Measurements from ENCODE around the gene RAB37. TPM values are rescaled to one million over a fixed set of nuclear protein-coding genes. Genes with fewer than 3 reads are reported as not detected.

RAB37 gene
- total RNA-seq, 1 experiment from 2014 or later = 1.5 TPM

GRCh38 chr17:74748529-74749278 lies 11.6 kb downstream of the RAB37 start, which contains the start of gene NHERF1:
TSS of gene NHERF1 (plus strand) at chr17:74748628. CDS start at chr17:74748847, 219 bp downstream.
- Histone ChIP-seq H3K4me1 (ENCODE audit: control insufficient read depth, insufficient read depth, low read length) (peaks cover 38% of the 10 kb centered on the region), H3K27me3 (ENCODE audit: control insufficient read depth, insufficient read depth, low read length) (no peaks in the 10 kb centered on the region), H3K4me3 (ENCODE audit: low read depth in 2 of 2, low read length in 2 of 2) (peak within 1 kb of the TSS; percentile 76 to 95), H3K27ac (ENCODE audit: low read length) (peak within 1 kb of the TSS; percentile 87), H3K9me3 (ENCODE audit: control insufficient read depth, insufficient read depth, low read depth, low read length) (no peaks in the 10 kb centered on the region), H3K36me3 (ENCODE audit: control insufficient read depth, insufficient read depth, low read length) (peaks cover 2% of the 10 kb centered on the region; the same call in 1 of the 2 replicates)
- TF ChIP-seq REST (IDR thresholded peaks at IDR 0.05; ENCODE audit: insufficient read depth in 1 of 2, low read depth in 2 of 2, low read length in 1 of 2) = 0 out of 4 replicates have a peak, but pooled peaks of 1 of the 2 experiments have one; percentile 55
- TF ChIP-seq POLR2AphosphoS5 (IDR thresholded peaks at IDR 0.05; ENCODE audit: low read depth, low read length) = peak; percentile 98
- TF ChIP-seq CTCF (IDR thresholded peaks at IDR 0.05) = no peak
- TF ChIP-seq SIN3A (IDR thresholded peaks at IDR 0.05; ENCODE audit: borderline replicate concordance, insufficient read depth, low read depth, low read length) = 0 out of 2 replicates have a peak, but pooled peaks have one; percentile 90
- no peak for DNase-seq (ENCODE audit: low read depth, low spot score)
- in situ Hi-C loops (cut with HindIII; ENCODE audit: low pct_unique_long_range_greater_than_20kb, low sequenced_read_pairs) (no loop called here), intact Hi-C loops (cut with micrococcal nuclease; ENCODE audit: unreplicated experiment) (no loop called here)
- peak; percentile 95 for ATAC-seq
- BruUV-seq (replicated peaks) = TSS peak; percentile 87
- ChIA-PET CTCF (interaction anchor here (1.8 to 2.3 kb wide), 3 partner anchors 21 to 91 kb away, joined by 6 to 12 read pairs (median 8); no protein-coding TSS in a partner anchor), POLR2A (no interaction called here)

- intact Hi-C loops (cut with micrococcal nuclease; ENCODE audit: unreplicated experiment) (no loop called here), in situ Hi-C loops (cut with HindIII; ENCODE audit: low pct_unique_long_range_greater_than_20kb, low sequenced_read_pairs) (no loop called here)
- peak; percentile 19 for ATAC-seq
- Histone ChIP-seq H3K36me3 (ENCODE audit: control insufficient read depth, insufficient read depth, low read length) (peaks cover 2% of the 10 kb centered on the region; the same call in 1 of the 2 replicates), H3K27ac (ENCODE audit: low read length) (peak overlapping the region; percentile 87), H3K9me3 (ENCODE audit: control insufficient read depth, insufficient read depth, low read depth, low read length) (no peaks in the 10 kb centered on the region), H3K4me3 (ENCODE audit: low read depth in 2 of 2, low read length in 2 of 2) (peak overlapping the region; percentile 76 to 95), H3K4me1 (ENCODE audit: control insufficient read depth, insufficient read depth, low read length) (peaks cover 38% of the 10 kb centered on the region), H3K27me3 (ENCODE audit: control insufficient read depth, insufficient read depth, low read length) (no peaks in the 10 kb centered on the region)
- TF ChIP-seq POLR2AphosphoS5 (IDR thresholded peaks at IDR 0.05; ENCODE audit: low read depth, low read length) = no peak
- no peak for TF ChIP-seq REST (IDR thresholded peaks at IDR 0.05; ENCODE audit: insufficient read depth in 1 of 2, low read depth in 2 of 2, low read length in 1 of 2)
- no peak for TF ChIP-seq TCF7L2 (IDR thresholded peaks at IDR 0.05; ENCODE audit: low read depth, low read length)
- TF ChIP-seq SIN3A (IDR thresholded peaks at IDR 0.05; ENCODE audit: borderline replicate concordance, insufficient read depth, low read depth, low read length) = no peak
- TF ChIP-seq CTCF (IDR thresholded peaks at IDR 0.05) = no peak
- no TSS peak for BruUV-seq (replicated peaks)
- no peak for DNase-seq (ENCODE audit: low read depth, low spot score)
- POLR2A ChIA-PET = interaction anchor here (0.6 to 1.1 kb wide), 2 partner anchors 11 to 18 kb away, joined by 3 to 4 read pairs; no protein-coding TSS in a partner anchor
- CTCF ChIA-PET = interaction anchor here (0.6 to 2.3 kb wide), 5 partner anchors 9 to 92 kb away, joined by 5 to 12 read pairs (median 6); no protein-coding TSS in a partner anchor
These were observed 12.4 kb downstream of the RAB37 start for GRCh38 chr17:74749279-74750038.
